ENCODE data around the gene PBLD.

DNA sequence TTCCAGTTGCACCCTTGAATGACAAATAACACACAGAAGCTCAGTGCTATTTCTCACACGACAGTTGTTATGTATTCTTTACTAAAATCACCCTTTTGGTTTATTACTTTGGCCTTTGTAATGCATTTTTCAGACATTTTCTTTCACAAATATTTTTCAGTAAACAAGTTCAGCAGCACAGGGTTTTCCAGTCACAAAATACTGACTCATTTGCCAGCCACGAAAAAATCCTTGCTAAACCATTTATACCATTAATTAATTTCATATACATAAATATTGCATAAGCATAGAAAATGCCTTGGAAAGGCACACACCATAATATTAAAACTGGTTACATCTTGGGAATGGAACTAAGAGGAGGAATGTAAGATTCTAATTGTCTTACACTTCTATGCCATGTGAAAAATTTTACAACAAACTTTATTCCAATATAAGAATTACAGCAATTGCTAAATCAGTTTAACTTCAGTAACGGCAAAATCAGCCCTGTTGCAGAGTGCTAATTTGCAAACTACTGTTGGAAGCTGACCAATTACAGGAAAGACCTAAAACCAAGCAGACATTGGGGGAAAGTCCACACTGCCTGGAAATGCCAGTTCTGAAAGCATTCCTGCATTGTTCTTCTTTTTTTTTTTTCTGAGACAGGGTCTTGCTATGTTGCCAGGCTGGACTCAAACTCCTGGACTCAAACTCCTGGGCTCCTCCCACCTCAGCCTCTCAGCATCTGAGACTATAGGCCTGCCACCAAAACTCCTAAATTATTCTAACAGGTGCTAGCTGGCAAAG lies 31.6 kb upstream of the PBLD start:
- no peak for TF ChIP-seq POLR2A (IDR thresholded peaks at IDR 0.05)
- TF ChIP-seq, protein P1, sequence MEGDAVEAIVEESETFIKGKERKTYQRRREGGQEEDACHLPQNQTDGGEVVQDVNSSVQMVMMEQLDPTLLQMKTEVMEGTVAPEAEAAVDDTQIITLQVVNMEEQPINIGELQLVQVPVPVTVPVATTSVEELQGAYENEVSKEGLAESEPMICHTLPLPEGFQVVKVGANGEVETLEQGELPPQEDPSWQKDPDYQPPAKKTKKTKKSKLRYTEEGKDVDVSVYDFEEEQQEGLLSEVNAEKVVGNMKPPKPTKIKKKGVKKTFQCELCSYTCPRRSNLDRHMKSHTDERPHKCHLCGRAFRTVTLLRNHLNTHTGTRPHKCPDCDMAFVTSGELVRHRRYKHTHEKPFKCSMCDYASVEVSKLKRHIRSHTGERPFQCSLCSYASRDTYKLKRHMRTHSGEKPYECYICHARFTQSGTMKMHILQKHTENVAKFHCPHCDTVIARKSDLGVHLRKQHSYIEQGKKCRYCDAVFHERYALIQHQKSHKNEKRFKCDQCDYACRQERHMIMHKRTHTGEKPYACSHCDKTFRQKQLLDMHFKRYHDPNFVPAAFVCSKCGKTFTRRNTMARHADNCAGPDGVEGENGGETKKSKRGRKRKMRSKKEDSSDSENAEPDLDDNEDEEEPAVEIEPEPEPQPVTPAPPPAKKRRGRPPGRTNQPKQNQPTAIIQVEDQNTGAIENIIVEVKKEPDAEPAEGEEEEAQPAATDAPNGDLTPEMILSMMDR (IDR thresholded peaks at IDR 0.05 in 4 of 5, conservative IDR thresholded peaks at IDR 0.05 in 1 of 5), result no peak

Measured in gastrocnemius medialis (tissue), 4 donors.